Body of pancreas (tissue), 4 donors: ENCODE results near the gene KRTAP5-11.
"Not testable (repeated sequence)": the region's sequence is repeated elsewhere in the genome, so short reads cannot be mapped to it uniquely, and the experiment has no call there.

Source experiments
- POLR2A ChIP-seq, 3 donors: fragments of 450-650 bp; IDR thresholded peaks; one replicate each; pipeline ENCODE4 v1.6.1; 2016; ENCODE audit warnings: antibody characterized with exemption in 3 of 3, mild to moderate bottlenecking in 2 of 3
- TF ChIP-seq, protein P1 (sequence below), 7 experiments: fragments of 450-650 bp in 4 of 7; fragments of 200-600 bp in 3 of 7; sonication (generic) in 3 of 7; IDR thresholded peaks; one replicate each; pipeline ENCODE4 v1.5.1; 2016 to 2019; ENCODE audit warnings: antibody characterized with exemption in 7 of 7

DNA sequence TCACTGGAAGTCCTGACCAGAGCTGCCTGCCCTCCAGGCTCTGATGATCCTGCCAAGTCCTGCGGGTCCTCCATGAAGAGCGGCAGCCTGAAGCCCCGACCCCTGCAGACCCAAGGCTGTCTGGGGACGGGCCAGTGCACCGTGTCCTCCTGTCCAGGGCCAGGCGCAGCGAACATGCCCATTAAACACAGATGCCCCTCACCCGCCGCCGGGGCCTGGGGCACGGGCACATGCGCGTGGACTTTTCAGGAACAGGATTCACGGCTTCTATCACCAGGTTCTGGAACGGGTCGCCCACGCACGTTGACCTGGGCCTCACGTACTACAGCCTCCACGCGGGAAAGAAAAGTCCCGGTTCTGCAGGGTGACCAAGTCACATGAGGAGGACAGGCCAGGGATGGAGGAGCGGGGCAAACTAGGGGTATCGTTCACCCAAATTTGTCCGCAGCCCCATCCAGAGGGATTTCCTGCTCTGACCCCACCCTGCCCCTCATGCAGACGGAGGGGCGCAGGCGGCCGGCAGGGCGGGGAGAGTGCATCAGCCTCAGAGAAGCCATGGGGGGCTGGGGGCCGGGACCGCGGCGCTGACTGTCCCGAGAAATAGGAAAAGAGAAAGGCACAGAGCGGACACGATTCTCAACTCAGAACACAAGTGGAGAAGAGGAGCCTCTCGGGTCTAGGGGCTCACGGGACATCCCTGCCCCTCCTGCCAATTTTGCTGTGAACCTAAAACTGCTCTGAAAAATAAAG is 11.4 kb downstream of the KRTAP5-11 start:
- TF ChIP-seq, protein P1, sequence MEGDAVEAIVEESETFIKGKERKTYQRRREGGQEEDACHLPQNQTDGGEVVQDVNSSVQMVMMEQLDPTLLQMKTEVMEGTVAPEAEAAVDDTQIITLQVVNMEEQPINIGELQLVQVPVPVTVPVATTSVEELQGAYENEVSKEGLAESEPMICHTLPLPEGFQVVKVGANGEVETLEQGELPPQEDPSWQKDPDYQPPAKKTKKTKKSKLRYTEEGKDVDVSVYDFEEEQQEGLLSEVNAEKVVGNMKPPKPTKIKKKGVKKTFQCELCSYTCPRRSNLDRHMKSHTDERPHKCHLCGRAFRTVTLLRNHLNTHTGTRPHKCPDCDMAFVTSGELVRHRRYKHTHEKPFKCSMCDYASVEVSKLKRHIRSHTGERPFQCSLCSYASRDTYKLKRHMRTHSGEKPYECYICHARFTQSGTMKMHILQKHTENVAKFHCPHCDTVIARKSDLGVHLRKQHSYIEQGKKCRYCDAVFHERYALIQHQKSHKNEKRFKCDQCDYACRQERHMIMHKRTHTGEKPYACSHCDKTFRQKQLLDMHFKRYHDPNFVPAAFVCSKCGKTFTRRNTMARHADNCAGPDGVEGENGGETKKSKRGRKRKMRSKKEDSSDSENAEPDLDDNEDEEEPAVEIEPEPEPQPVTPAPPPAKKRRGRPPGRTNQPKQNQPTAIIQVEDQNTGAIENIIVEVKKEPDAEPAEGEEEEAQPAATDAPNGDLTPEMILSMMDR (IDR thresholded peaks at IDR 0.05) = not testable (repeated sequence)
- TF ChIP-seq POLR2A (IDR thresholded peaks at IDR 0.05) = not testable (repeated sequence)
